Suppressor macrophage treated with lipopolysaccharide for 4 hours (primary cell): ENCODE results near the gene RPL36AL.

Experiments
- DNase-seq: peaks from one replicate; pipeline ENCODE4 v3.0.0-alpha.2; 2020

Gene RPL36AL

DNA sequence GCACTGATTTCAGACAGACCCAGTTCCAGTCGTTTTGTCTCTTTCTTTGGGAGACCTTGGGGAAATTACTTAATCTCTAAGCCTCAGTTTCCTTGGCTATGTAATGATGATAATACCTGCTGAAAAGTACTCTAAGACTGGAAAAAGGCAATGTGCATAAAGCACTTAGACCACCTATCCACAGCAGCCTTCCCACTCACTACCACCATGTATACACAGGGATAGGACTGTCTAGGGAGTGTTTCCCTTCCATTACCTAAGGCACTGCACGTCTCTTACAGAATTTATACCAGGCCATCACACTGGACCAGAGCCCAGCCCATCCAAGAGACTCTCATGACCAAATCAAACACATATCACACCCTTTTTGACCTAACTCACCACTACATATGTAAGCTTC, 40.6 kb downstream of the RPL36AL start:
- no peak for DNase-seq

DNA sequence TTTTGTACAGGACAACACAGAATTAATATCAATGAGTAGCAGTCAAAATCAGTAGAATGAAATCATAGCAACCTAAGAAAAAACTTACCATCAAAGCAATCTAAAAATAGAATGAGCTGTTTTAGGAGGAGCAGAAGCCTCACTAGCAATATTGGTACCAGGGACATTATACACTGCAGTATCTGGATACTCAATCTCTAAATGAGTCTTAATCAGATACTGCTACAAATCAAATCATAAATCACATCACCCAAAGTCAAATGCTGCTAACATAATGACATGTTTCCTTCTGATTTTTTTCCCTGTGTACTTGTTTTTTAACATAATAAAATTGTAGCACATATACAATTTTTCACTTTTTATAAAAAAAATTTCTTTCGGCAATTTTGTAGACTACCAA, 42.3 kb downstream of the RPL36AL start:
- DNase-seq, result no peak

DNA sequence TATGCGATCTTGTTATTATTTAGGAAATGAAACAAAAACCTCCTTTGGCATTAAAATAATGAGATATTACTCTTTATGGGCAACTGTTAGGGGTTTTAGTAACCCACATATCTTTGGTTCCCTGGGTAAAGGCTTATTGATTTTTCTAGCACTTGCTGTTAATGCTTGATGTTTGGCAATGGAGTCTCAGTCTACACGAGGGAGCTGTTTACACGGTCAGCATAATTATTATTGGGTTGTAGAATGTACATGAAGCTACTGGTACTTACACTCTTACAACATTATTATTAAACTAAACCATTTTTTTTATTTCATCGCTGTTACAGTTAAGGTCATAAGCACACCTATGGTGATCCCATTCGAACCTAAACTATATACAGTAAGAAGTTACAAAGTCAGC, 46.4 kb downstream of the RPL36AL start:
- no peak for DNase-seq

DNA sequence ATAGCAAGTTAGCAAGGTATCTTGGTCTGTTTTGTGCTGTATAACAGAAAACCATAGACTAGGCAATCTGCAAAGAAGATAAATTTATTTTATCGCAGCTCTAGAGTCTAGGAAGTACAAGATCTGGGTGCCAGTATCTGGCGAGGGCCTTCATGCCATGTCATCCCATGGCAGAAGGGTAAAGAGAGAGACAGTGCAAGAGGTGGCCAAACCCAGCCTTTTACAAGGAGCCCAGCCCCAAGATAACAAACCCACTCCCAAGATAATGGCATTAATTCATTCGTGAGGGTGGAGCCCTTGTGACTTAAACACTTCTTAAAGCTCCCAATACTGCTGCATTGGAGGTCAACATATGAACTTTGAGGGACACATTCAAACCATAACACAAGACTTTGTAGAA, 51.1 kb downstream of the RPL36AL start:
- DNase-seq, result no peak
